Erythroblast (primary cell): ENCODE results near the gene ZNF628.

Experiments
- GATA1 ChIP-seq: IDR thresholded peaks from 2 replicates; pipeline ENCODE4 v1.6.1; 2011; ENCODE audit warnings: low read depth, mild to moderate bottlenecking, control low read depth, low read length, moderate library complexity
- POLR2A ChIP-seq: IDR thresholded peaks from 2 replicates; pipeline ENCODE4 v1.6.1; 2011; ENCODE audit warnings: mild to moderate bottlenecking, low read length

DNA sequence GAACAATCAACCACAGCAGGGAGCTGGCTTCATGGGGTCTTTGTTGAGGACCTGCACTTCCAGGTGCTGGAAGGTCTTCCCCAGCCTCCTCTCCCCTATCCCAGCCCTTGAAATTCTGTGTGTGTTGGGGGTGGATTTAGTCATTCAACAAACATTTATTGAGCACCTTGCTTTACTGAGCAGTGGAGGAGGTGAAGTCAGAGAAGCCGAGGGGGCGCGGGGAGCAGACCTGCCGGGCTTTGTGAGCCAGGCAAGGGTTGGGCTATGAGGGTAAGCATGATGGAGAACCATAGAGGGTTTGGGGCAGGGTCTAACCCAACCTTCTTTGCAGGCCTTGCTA is 8.4 kb upstream of the ZNF628 start:
- TF ChIP-seq POLR2A (no peak), GATA1 (no peak)
